Tibial nerve (tissue), 4 donors: Measurements from ENCODE around the gene ELMO3.

Experiments used
- CTCF ChIP-seq, 5 experiments: fragments of 200-600 bp in 3 of 5; fragments of 450-650 bp in 2 of 5; sonication (generic) in 3 of 5; IDR thresholded peaks; one replicate each; pipeline ENCODE4 v1.5.1; 2016 to 2019; ENCODE audit warnings: antibody characterized with exemption in 5 of 5, mild to moderate bottlenecking in 3 of 5, moderate library complexity in 2 of 5
- EP300 ChIP-seq, 2 donors: sonication (generic); formaldehyde crosslinking; IDR thresholded peaks; one replicate each; pipeline ENCODE4 v1.6.1; 2017; ENCODE audit warnings: antibody characterized with exemption in 2 of 2, mild to moderate bottlenecking in 1 of 2
- POLR2A ChIP-seq, 2 donors: fragments of 450-650 bp; IDR thresholded peaks; one replicate each; pipeline ENCODE4 v1.6.1; 2017; ENCODE audit warnings: antibody characterized with exemption in 2 of 2, mild to moderate bottlenecking in 2 of 2, moderate library complexity in 2 of 2

GRCh38 chr16:67235816-67236562 lies 37.1 kb downstream of the ELMO3 start:
- TF ChIP-seq CTCF (IDR thresholded peaks at IDR 0.05), result no peak
- no peak for TF ChIP-seq EP300 (IDR thresholded peaks at IDR 0.05)
- TF ChIP-seq POLR2A (IDR thresholded peaks at IDR 0.05), result no peak
